ENCODE data around the gene TSPAN10.

DNA sequence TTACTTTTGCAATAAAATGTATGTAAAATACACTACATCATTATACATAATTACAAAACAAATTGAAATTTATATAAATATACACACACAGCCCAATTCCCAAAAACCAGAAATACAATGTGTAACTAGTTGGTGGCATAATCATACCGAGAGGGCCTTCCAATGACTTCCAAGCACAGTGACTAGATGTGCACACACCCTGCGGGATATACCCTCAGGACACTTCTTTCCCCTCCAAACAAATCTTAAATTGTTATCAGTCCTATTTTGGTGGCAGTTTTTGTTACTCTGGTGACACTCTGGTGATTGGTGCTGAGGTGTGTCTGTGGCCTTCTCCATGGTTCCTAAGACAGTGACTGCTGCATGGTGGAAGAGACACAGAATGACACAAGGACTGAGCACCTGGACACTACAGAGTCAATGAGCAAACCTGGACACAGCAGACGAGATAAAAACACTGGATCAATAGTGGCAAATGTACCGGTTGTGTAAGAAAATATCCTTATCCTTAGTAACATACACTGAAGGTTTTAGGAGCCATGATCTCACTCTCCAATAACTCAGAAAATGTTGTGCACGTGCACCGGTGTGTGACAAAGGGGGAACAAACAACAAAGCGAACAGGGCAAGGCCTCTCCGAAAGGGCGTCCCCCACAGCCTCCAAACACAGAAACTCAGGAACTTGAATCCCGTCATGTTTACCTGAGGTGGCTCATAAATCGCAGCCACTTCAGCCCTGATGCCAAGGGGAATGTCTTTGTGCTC lies 33.0 kb upstream of the TSPAN10 start:
- TF ChIP-seq POLR2AphosphoS5 (IDR thresholded peaks at IDR 0.05; ENCODE audit: borderline replicate concordance, low read depth, low read length) (no peak), EZH2 (IDR thresholded peaks at IDR 0.05) (no peak)

All from SK-N-MC (cell line).